ENCODE results near the gene ADAMTS3. TPM values are rescaled to one million over a fixed set of nuclear protein-coding genes. Genes with fewer than 3 reads are reported as not detected.

ADAMTS3 gene
- total and polyA plus RNA-seq, 2 donors (not counting 3 experiments of a cell fraction or from before 2014, with no cell fraction given): 0.37 to 1.3 TPM

DNA sequence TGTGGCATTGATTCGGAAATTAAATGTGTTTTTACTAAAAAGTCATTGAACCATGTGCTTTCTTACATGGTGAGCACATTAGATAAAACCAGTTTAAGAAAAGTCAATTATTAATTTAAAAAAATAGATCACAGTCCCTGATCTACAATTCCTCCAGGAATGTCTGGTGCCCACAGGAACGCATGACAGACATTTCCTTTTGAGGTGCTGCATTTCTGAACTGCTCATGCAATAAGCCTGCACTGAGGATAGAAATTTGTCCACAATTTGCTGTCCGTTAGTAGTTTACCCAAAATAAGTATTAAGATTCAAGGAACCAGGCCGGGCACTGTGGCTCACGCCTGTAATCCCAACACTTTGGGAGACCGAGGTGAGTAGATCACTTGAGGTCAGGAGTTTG, 8.2 kb upstream of the ADAMTS3 start:
- no peaks in the 10 kb centered on the region for H3K9me1 ChIP-seq (replicated peaks; ENCODE audit: control insufficient read depth, extremely low read depth, insufficient read depth, low read length)
- H3K9me3 ChIP-seq (replicated peaks; ENCODE audit: control insufficient read depth, insufficient read depth, low read length): no peaks in the 10 kb centered on the region
- H3K4me3 ChIP-seq (replicated peaks in 1 of 3; ENCODE audit: insufficient read depth in 1 of 3, low read depth in 1 of 3, low read length in 3 of 3): no peak overlapping the region
- no peak overlapping the region for H3K9ac ChIP-seq (replicated peaks; ENCODE audit: extremely low read depth, insufficient read depth, low read length)
- H3K4me2 ChIP-seq (ENCODE audit: insufficient read depth, low read length): no peak overlapping the region
- FAIRE-seq (no peak), DNase-seq (ENCODE audit: low read depth, low spot score) (no peak)
- H3K27ac ChIP-seq (ENCODE audit: insufficient read depth, low read depth, low read length): no peak overlapping the region
- no peak for TF ChIP-seq POLR2AphosphoS5 (IDR thresholded peaks at IDR 0.05; ENCODE audit: insufficient read depth, low read depth, low read length)
- no peak for TF ChIP-seq POLR2A (IDR thresholded peaks at IDR 0.05; ENCODE audit: low read depth, low read length)
- TF ChIP-seq, protein P1, sequence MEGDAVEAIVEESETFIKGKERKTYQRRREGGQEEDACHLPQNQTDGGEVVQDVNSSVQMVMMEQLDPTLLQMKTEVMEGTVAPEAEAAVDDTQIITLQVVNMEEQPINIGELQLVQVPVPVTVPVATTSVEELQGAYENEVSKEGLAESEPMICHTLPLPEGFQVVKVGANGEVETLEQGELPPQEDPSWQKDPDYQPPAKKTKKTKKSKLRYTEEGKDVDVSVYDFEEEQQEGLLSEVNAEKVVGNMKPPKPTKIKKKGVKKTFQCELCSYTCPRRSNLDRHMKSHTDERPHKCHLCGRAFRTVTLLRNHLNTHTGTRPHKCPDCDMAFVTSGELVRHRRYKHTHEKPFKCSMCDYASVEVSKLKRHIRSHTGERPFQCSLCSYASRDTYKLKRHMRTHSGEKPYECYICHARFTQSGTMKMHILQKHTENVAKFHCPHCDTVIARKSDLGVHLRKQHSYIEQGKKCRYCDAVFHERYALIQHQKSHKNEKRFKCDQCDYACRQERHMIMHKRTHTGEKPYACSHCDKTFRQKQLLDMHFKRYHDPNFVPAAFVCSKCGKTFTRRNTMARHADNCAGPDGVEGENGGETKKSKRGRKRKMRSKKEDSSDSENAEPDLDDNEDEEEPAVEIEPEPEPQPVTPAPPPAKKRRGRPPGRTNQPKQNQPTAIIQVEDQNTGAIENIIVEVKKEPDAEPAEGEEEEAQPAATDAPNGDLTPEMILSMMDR (IDR thresholded peaks at IDR 0.05; ENCODE audit: extremely low read depth in 1 of 2, insufficient read depth in 1 of 2, low read depth in 1 of 2, low read length in 2 of 2): no peak
- no peak for TF ChIP-seq JUN (IDR thresholded peaks at IDR 0.05; ENCODE audit: borderline replicate concordance, insufficient read depth, insufficient read length, low read depth)
- no peak for TF ChIP-seq GATA2 (IDR thresholded peaks at IDR 0.05; ENCODE audit: insufficient read depth, insufficient read length, low read depth, low read length)
- TF ChIP-seq, protein P2, sequence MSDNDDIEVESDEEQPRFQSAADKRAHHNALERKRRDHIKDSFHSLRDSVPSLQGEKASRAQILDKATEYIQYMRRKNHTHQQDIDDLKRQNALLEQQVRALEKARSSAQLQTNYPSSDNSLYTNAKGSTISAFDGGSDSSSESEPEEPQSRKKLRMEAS (IDR thresholded peaks at IDR 0.05; ENCODE audit: insufficient read depth, insufficient read length): no peak
- TF ChIP-seq EZH2 (IDR thresholded peaks at IDR 0.05; ENCODE audit: borderline replicate concordance, low read depth, low read length, severe bottlenecking): no peak
- TF ChIP-seq FOS (IDR thresholded peaks at IDR 0.05; ENCODE audit: borderline replicate concordance, insufficient read depth, low read length): no peak
- no peak for TF ChIP-seq MYC (IDR thresholded peaks at IDR 0.05; ENCODE audit: low read depth, low read length)
- no peaks in the 10 kb centered on the region for H3K79me2 ChIP-seq (ENCODE audit: control insufficient read depth, insufficient read depth, low read length)
- no peaks in the 10 kb centered on the region for H3K36me3 ChIP-seq (ENCODE audit: control insufficient read depth in 2 of 2, extremely low read depth in 1 of 2, insufficient read depth in 2 of 2, low read length in 2 of 2)
- H4K20me1 ChIP-seq (replicated peaks; ENCODE audit: control insufficient read depth, extremely low read depth, insufficient read depth, low read length): no peaks in the 10 kb centered on the region
- H2AFZ ChIP-seq (ENCODE audit: low read depth, low read length): no peak overlapping the region
- BruUV-seq (replicated peaks): no TSS peak
- intact Hi-C loops (cut with micrococcal nuclease): no loop called here
- H3K27me3 ChIP-seq (ENCODE audit: control insufficient read depth in 2 of 2, insufficient read depth in 2 of 2, low read length in 2 of 2): no peaks in the 10 kb centered on the region
- ChIA-PET CTCF (interaction anchor here (1.6 kb wide), 1 partner anchor 9 kb away, joined by 7 read pairs; the partner anchor contains the start of gene ADAMTS3), POLR2A (no interaction called here)
- dilution Hi-C loops (cut with MboI; ENCODE audit: extremely low pct_ligation_motif_present, low sequenced_read_pairs): no loop called here
- H3K4me1 ChIP-seq (ENCODE audit: control insufficient read depth, extremely low read depth, insufficient read depth, low read length): no peaks in the 10 kb centered on the region
